Mucosa of descending colon (tissue), 3 donors: ENCODE results near the gene TUBGCP3. TPM values are rescaled to one million over a fixed set of nuclear protein-coding genes. Genes with fewer than 3 reads are reported as not detected.
A peak's percentile ranks its signal among the peaks of the same experiment; 100 is the strongest.
"Not testable (repeated sequence)": the region's sequence is repeated elsewhere in the genome, so short reads cannot be mapped to it uniquely, and the experiment has no call there.

Experiments used
- ATAC-seq: fragments of 200-7000 bp; cut with Tn5 transposase; one replicate; pipeline ENCODE4 v1.9.1; 2020; ENCODE audit warnings: mild to moderate bottlenecking, moderate library complexity
- DNase-seq, 3 donors: peaks; one replicate each; pipeline ENCODE4 v3.0.0-alpha.2; 2020
- H3K36me3 ChIP-seq: fragments of 200-600 bp; one replicate; pipeline ENCODE4 v1.8.0; 2021; ENCODE audit warnings: low read depth, mild to moderate bottlenecking
- H3K4me1 ChIP-seq: fragments of 200-600 bp; one replicate; pipeline ENCODE4 v1.8.0; 2021; ENCODE audit warnings: low read depth, mild to moderate bottlenecking
- H3K4me3 ChIP-seq: fragments of 200-600 bp; one replicate; pipeline ENCODE4 v1.8.0; 2021; ENCODE audit warnings: mild to moderate bottlenecking
- H3K9me3 ChIP-seq: fragments of 200-600 bp; one replicate; pipeline ENCODE4 v1.8.0; 2021; ENCODE audit warnings: mild to moderate bottlenecking
- CTCF ChIP-seq: fragments of 200-600 bp; IDR thresholded peaks from one replicate; pipeline ENCODE4 v1.8.0; 2022; ENCODE audit warnings: antibody characterized with exemption, mild to moderate bottlenecking
- intact Hi-C, 2 donors: fragments of 100-400 bp; cut with DNase I in 1 of 2; cut with micrococcal nuclease in 1 of 2; formaldehyde crosslinking; loops; one replicate each; pipeline versions ENCODE4 v1.11.0 to v1.11.1; 2022; cut with DNase I, micrococcal nuclease
- total RNA-seq, 3 donors: library from RNA; stranded (reverse); fragmentation: NEBNext Ultra II Directional in 2 of 3; extraction: Animal tissue kit (Norgen Biotek cat#: 25700) in 2 of 3; gene quantifications; one replicate each; pipeline versions ENCODE4 v1.2.1 to v1.2.4, GENCODE V29; 2021 to 2023
- donor health status: DM: no; HTN: no; CAD: no; lungs with moderate emphysema.
- donor health status: DM: no; HTN: no; CAD: no.
- donor health status: DM: no; HTN: yes; CAD: no.

Gene TUBGCP3
- total RNA-seq, 3 donors from 2014 or later: 27.7 to 44.8 (median 32.7) TPM

DNA sequence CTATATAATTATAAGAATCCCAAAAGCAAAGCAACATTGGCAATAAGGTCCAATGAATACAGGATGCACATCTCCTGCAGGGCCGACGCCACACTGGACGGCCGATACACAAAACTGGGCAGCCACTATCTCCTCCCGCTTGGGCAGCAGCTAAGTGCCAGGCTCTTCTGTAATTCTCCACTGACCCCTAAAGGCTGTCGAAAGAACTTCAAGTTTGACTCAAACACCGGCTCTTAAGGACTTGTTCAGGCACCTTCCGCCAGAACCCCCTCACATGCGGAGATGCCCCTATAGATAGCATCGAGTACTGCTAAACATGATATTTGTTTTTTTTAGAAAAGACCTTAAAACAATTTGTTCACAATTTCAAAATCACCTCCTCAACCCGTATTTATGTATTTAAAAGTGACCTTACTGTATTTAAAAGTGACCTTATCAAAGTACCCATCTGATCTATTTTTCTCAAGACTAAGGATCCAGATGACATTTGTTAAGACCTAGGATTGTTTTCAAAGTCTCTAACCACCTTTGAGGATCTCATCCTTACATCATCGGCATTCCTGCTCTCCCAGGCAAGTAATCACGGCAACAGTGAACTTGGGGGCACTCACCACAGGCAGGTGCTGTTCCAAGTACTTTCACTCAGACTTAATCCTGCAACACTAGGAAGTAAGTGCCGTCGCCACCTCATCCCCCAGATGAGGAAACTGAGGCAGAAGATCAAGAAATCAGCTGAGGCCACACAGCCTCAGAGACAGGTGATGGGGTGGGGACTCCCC is 77.8 kb downstream of the TUBGCP3 start:
- Histone ChIP-seq H3K36me3 (no peaks in the 10 kb centered on the region), H3K9me3 (no peaks in the 10 kb centered on the region), H3K4me1 (no peaks in the 10 kb centered on the region), H3K4me3 (no peak overlapping the region)
- TF ChIP-seq CTCF: no peak
- ATAC-seq: peak; percentile 38
- DNase-seq: peak in 1 of 3 donors; percentile 11
- intact Hi-C loops: no loop called here

GRCh38 chr13:112509190-112509589 is 78.8 kb downstream of the TUBGCP3 start:
- H3K36me3 ChIP-seq: no peaks in the 10 kb centered on the region

DNA sequence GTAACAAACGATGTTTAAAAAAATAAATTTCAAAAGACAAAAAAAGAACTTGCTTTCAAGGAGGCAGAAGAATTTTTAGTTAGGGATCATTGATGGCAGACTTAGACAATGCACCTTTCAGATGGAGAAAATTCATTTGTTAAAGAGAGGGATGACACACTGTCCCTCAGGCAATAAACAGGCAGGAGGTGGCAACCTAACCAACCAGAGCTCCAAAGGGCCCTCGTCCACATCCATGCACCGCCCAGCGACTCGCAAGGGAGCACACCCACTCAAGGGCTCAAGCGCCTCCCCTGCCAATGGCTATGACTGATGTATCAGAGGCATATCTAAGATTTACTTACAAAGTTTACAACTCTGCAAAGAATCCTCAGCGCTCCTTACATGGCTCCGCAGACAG is 81.9 kb downstream of the TUBGCP3 start:
- no peak overlapping the region for H3K4me3 ChIP-seq
- no peaks in the 10 kb centered on the region for H3K9me3 ChIP-seq
- intact Hi-C loops: no loop called here
- TF ChIP-seq CTCF: no peak
- DNase-seq (no peak), ATAC-seq (no peak)
- no peaks in the 10 kb centered on the region for H3K4me1 ChIP-seq
- no peaks in the 10 kb centered on the region for H3K36me3 ChIP-seq

More at GRCh38 chr13:112509190-112509589, 78.8 kb downstream of the TUBGCP3 start:
- no peak for DNase-seq
- Histone ChIP-seq H3K9me3 (no peaks in the 10 kb centered on the region), H3K4me1 (no peaks in the 10 kb centered on the region), H3K4me3 (no peak overlapping the region)
- no peak for ATAC-seq
- no peak for TF ChIP-seq CTCF
- intact Hi-C loops: no loop called here

DNA sequence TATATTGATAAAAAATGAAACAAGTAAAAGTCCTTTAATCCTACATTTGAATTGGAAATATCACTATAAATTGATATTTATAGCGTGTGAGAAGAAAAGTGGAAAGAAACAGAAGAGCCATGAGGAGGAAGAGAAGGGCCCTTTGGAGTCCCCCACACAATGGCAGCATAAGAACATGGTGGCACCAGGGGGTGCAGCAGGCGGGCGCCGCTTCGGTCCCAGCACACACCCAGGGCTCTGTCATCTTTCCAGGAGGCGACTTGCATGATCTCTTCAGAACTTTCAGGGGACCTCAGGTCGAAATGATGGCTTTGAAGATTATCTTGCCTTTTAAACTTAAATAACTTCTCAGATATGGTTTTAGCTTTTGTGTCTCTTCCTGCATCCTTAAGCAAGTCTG is 91.8 kb downstream of the TUBGCP3 start:
- intact Hi-C loops: no loop called here
- ATAC-seq: no peak
- no peaks in the 10 kb centered on the region for H3K4me1 ChIP-seq
- H3K36me3 ChIP-seq: no peaks in the 10 kb centered on the region
- DNase-seq: no peak
- no peaks in the 10 kb centered on the region for H3K9me3 ChIP-seq
- no peak overlapping the region for H3K4me3 ChIP-seq
- TF ChIP-seq CTCF: no peak

DNA sequence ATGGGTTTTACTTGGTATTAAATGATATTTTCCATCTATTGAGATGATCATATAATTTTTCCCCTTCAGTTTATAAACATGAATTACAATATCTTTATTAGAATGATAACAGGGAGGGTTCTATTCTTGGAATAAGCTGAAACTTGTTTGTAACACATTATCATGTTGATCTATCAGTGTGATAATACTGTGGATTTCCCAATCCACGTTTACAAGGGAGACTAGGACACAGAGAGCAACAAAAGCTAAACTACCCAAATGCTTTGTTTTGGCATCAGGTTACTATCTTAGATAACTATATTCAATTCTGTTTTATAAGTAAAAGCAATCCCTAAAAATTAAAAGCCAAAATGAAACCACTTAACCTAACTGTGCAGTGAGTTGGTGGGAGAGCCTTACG is 92.5 kb downstream of the TUBGCP3 start:
- Histone ChIP-seq H3K36me3 (no peaks in the 10 kb centered on the region), H3K4me1 (no peaks in the 10 kb centered on the region), H3K4me3 (no peak overlapping the region), H3K9me3 (no peaks in the 10 kb centered on the region)
- TF ChIP-seq CTCF: no peak
- ATAC-seq (no peak), DNase-seq (no peak)
- intact Hi-C loops: no loop called here

- ATAC-seq: no peak
- TF ChIP-seq CTCF: no peak
- no peak for DNase-seq
- Histone ChIP-seq H3K4me1 (no peaks in the 10 kb centered on the region), H3K9me3 (no peaks in the 10 kb centered on the region), H3K36me3 (no peaks in the 10 kb centered on the region), H3K4me3 (no peak overlapping the region)
- intact Hi-C loops: no loop called here
Observed at GRCh38 chr13:112489199-112489598, 98.8 kb downstream of the TUBGCP3 start.

- intact Hi-C loops, ATAC-seq, H3K36me3 ChIP-seq, DNase-seq, H3K9me3 ChIP-seq, H3K4me1 ChIP-seq, H3K4me3 ChIP-seq: not testable (repeated sequence)
Observed at GRCh38 chr13:112488343-112489050, 99.5 kb downstream of the TUBGCP3 start.
